Osteocyte (in vitro differentiated cells): ENCODE data around the gene UGT1A3. TPM values are rescaled to one million over a fixed set of nuclear protein-coding genes. Genes with fewer than 3 reads are reported as not detected.
"Not testable (repeated sequence)": the region's sequence is repeated elsewhere in the genome, so short reads cannot be mapped to it uniquely, and the experiment has no call there.

Experiments
- DNase-seq: peaks from one replicate; pipeline ENCODE4 v3.0.0; 2021; ENCODE audit warnings: mixed read lengths; ENCODE audit not compliant: unreplicated experiment; ENCODE audit errors: extremely low spot score
- H3K27ac Mint-ChIP-seq: one replicate; pipeline ENCODE4 v1.8.0; 2021; ENCODE audit warnings: mild to moderate bottlenecking, mixed read lengths; ENCODE audit not compliant: unreplicated experiment
- H3K27me3 Mint-ChIP-seq: one replicate; pipeline ENCODE4 v1.8.0; 2021; ENCODE audit warnings: mixed read lengths; ENCODE audit not compliant: unreplicated experiment
- H3K36me3 Mint-ChIP-seq: one replicate; pipeline ENCODE4 v1.8.0; 2021; ENCODE audit warnings: mixed read lengths; ENCODE audit not compliant: unreplicated experiment
- H3K4me1 Mint-ChIP-seq: one replicate; pipeline ENCODE4 v1.8.0; 2021; ENCODE audit warnings: mixed read lengths; ENCODE audit not compliant: unreplicated experiment
- H3K4me3 Mint-ChIP-seq: one replicate; pipeline ENCODE4 v1.8.0; 2021; ENCODE audit warnings: mild to moderate bottlenecking, moderate library complexity, mixed read lengths; ENCODE audit not compliant: unreplicated experiment
- H3K9me3 Mint-ChIP-seq: one replicate; pipeline ENCODE4 v1.8.0; 2021; ENCODE audit warnings: mixed read lengths; ENCODE audit not compliant: unreplicated experiment
- total RNA-seq: library from RNA; stranded (reverse); gene quantifications from 2 replicates; pipeline ENCODE4 v1.2.1, GENCODE V29; 2021
- TF ChIP-seq, protein P1 (sequence below): fragments of 200-600 bp; sonication (generic); IDR thresholded peaks from 2 replicates; pipeline ENCODE4 v1.5.0; 2021; ENCODE audit warnings: antibody characterized with exemption, mild to moderate bottlenecking, moderate library complexity

The UGT1A3 gene
- total RNA-seq, 1 donor from 2014 or later, result not detected

DNA sequence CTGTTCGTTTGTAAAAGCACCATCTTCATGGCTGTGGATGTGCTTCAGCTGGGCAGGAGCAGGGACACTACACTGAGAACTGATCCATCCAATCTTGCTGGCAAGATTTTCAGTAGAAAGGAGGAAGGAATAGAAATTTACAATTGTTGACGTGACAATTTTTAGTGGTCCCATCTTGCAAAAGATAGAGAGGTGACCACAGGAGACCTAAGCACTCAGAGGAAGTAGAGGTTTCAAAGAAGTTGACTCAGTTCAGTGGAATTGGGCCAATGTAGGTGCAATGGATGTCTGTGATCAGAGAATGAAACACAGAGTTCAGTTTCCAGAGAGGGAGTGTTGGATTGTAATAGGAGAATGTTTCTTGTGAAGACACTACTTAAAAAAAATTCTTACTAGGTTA, 14.7 kb upstream of the UGT1A3 start:
- Mint-ChIP-seq H3K4me3 (no peak overlapping the region), H3K9me3 (no peaks in the 10 kb centered on the region), H3K36me3 (no peaks in the 10 kb centered on the region), H3K4me1 (peaks cover 7% of the 10 kb centered on the region), H3K27me3 (peaks cover 7% of the 10 kb centered on the region), H3K27ac (no peak overlapping the region)
- DNase-seq, result no peak
- TF ChIP-seq, protein P1, sequence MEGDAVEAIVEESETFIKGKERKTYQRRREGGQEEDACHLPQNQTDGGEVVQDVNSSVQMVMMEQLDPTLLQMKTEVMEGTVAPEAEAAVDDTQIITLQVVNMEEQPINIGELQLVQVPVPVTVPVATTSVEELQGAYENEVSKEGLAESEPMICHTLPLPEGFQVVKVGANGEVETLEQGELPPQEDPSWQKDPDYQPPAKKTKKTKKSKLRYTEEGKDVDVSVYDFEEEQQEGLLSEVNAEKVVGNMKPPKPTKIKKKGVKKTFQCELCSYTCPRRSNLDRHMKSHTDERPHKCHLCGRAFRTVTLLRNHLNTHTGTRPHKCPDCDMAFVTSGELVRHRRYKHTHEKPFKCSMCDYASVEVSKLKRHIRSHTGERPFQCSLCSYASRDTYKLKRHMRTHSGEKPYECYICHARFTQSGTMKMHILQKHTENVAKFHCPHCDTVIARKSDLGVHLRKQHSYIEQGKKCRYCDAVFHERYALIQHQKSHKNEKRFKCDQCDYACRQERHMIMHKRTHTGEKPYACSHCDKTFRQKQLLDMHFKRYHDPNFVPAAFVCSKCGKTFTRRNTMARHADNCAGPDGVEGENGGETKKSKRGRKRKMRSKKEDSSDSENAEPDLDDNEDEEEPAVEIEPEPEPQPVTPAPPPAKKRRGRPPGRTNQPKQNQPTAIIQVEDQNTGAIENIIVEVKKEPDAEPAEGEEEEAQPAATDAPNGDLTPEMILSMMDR, result no peak

DNA sequence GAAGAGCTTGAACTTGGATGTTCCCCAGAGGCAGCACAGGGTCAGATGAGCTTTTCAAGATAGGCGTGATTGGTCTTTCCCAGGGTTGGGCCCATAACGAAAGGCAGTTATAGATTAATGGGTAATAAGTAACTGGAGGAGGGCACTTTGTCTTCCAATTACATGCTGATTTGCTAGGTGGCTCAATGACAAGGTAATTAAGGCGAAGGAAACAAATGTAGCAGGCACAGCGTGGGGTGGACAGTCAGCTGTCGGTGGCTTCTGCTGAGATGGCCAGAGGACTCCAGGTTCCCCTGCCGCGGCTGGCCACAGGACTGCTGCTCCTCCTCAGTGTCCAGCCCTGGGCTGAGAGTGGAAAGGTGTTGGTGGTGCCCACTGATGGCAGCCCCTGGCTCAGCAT, 10.3 kb upstream of the UGT1A3 start, which contains the start of gene UGT1A4:
Gene UGT1A4, plus strand, starts transcription at position 185 of the 400 bp plus-strand sequence. Its CDS starts 85 bp downstream, at position 270.
- Mint-ChIP-seq H3K27ac (no peak within 1 kb of the TSS), H3K9me3 (peaks cover 5% of the 10 kb centered on the region), H3K27me3 (peaks cover 33% of the 10 kb centered on the region), H3K36me3 (no peaks in the 10 kb centered on the region), H3K4me3 (no peak within 1 kb of the TSS), H3K4me1 (no peaks in the 10 kb centered on the region)
- TF ChIP-seq, protein P1, result no peak
- no peak for DNase-seq

DNA sequence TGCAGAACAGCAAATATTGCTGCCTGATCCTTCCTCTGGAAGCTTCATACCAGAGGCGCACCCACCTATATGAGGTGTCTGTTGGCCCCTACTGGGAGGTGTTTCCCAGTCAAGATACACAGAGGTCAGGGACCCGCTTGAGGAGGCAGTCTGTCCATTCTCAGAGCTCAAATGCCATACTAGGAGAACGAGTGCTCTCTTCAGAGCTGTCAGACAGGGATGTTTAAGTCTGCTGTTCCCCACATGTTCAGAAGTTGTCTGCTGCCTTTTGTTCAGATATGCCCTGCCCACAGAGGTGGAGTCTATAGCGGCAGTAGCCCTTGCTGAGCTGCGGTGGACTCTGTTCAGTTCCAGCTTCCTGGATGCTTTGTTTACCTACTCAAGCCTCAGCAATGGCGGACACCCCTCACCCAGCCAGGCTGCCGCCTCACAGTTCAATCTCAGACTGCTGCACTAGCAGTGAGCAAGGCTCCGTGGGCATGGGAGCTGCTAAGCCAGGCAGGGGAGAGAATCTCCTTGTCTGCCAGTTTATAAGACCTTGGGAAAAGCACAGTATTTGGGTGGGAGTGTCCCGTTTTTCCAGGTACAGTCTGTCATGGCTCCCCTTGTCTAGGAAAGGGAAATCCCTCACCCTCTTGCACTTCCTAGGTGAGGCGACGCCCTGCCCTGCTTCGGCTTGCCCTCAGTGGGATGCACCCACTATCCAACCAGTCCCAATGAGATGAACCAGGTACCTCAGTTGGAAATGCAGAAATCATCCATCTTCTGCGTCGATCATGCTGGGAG, 8.2 kb downstream of the UGT1A3 start:
- H3K4me1 Mint-ChIP-seq, result not testable (repeated sequence)

DNA sequence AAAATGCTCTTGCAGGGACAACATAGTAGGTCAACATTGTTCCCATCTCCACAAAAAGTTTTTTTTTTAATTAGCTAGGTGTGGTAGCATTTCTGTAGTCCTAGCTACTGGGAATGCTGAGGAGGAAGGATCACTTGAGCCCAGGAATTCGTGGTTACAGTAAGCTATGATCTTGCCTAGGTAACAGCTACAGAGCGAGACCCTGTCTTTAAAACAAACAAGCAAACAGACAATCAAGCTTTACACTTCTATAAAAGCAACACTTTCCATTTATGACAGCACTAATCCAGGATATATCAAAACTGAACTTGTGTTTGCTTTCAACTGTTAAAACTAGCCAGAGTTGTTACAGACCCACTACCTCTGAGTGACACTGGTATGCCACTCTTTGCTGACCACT, 12.0 kb downstream of the UGT1A3 start:
- no peak overlapping the region for H3K4me3 Mint-ChIP-seq
- H3K36me3 Mint-ChIP-seq, result no peaks in the 10 kb centered on the region
- H3K27ac Mint-ChIP-seq, result no peak overlapping the region
- TF ChIP-seq, protein P1, result no peak
- peaks cover 58% of the 10 kb centered on the region for H3K27me3 Mint-ChIP-seq
- no peak for DNase-seq
- H3K9me3 Mint-ChIP-seq, result no peaks in the 10 kb centered on the region
- no peaks in the 10 kb centered on the region for H3K4me1 Mint-ChIP-seq

More for the DNA sequence above, 8.2 kb downstream of the UGT1A3 start:
- peaks cover 73% of the 10 kb centered on the region for H3K27me3 Mint-ChIP-seq
- H3K27ac Mint-ChIP-seq, H3K36me3 Mint-ChIP-seq, H3K9me3 Mint-ChIP-seq, DNase-seq, H3K4me3 Mint-ChIP-seq: not testable (repeated sequence)

DNA sequence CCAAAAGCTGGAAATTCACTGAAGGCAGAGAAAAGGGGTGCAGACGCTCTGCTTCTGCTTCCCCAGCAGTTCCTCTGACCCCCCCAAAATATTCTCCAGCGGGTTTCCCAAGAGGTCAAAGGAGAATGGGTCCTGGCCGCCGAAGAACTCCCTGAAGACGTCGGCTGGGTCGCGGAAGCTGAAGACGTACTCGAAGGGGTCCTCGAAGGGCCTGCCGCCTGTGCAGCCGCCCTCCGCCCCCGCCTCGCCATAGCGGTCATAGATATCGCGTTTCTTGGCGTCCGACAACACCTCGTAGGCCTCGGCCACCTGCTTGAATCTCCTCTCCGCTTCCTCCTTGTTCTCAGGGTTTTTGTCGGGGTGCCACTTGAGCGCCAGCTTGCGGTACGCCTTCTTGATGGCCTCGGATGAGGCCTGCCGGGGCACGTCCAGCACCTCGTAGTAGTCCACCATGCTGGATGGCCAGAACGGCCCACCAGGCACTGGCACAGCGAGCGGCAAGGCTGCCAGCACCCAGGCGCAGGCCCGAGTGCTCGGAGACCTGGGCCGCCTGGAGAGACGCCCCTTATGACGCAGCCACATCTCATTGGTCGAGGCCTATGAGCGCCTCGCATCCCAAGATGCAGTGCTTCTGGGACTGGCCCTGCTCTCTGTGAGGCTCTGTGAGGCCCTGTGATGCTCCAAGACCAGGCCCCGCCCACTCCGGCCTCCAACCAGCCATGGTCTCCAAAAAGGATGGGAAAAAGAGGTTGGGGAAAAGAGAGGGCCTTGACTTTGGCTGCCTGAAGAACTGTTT, 14.8 kb downstream of the UGT1A3 start:
- no peak for DNase-seq
- no peaks in the 10 kb centered on the region for H3K4me1 Mint-ChIP-seq
- TF ChIP-seq, protein P1, result no peak
- H3K36me3 Mint-ChIP-seq, result no peaks in the 10 kb centered on the region
- no peaks in the 10 kb centered on the region for H3K9me3 Mint-ChIP-seq
- no peak overlapping the region for H3K27ac Mint-ChIP-seq
- H3K4me3 Mint-ChIP-seq, result no peak overlapping the region
- peaks cover 56% of the 10 kb centered on the region for H3K27me3 Mint-ChIP-seq
